Measurements from ENCODE around the gene PLOD1.
"Not testable (repeated sequence)": the region's sequence is repeated elsewhere in the genome, so short reads cannot be mapped to it uniquely, and the experiment has no call there.

The PLOD1 gene

GRCh38 chr1:11934302-11935056, at the start of gene PLOD1:
Gene PLOD1, plus strand, starts transcription at chr1:11934717. Its CDS starts 63 bp downstream, at chr1:11934780.
- peak; percentile 68 for DNase-seq (ENCODE audit: low read depth)

DNA sequence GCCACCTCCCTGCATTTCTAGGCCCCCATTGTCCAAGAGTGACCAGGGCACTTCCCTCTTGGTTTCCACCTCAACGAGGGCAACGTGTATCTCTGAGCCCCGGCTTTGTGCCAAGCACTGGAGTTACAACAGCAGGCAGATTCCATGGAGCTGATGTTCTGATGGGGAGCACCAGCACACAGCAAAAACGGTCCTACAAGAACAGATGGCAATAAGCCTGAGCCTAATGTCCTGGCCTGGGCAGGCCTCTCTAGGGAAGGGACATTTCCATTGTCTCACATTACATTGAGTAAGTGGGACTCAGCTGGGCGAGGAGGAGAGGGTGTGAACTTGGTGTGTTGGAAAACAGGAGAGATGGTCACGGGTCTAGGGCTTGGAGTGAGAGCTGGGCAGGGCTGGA, 48.6 kb upstream of the PLOD1 start:
- DNase-seq (ENCODE audit: low read depth): no peak

GRCh38 chr1:11886986-11887665, 47.4 kb upstream of the PLOD1 start:
- DNase-seq (ENCODE audit: low read depth): no peak

GRCh38 chr1:11887666-11888007, 46.9 kb upstream of the PLOD1 start:
- no peak for DNase-seq (ENCODE audit: low read depth)

- no peak for DNase-seq (ENCODE audit: low read depth)
These were observed 46.2 kb upstream of the PLOD1 start for GRCh38 chr1:11888206-11888876.

DNA sequence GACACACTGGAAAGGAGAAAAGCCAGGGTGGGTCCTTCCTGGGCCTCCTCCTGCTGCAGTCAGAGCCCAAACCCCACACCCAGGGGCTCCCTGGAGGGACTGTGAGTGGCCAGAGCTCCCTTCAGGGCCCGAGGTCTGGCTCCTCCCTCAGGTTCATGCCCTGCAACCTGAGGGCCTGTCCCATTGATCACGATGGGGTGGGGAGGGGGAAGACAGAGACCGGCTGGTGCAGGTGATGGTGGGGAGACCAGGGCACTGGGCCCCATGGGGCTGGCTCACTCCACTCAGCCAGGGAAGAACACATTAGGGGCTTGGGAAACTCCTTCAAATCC, 45.7 kb upstream of the PLOD1 start:
- no peak for DNase-seq (ENCODE audit: low read depth)

GRCh38 chr1:11891433-11892186, 42.9 kb upstream of the PLOD1 start:
- DNase-seq (ENCODE audit: low read depth): no peak

DNA sequence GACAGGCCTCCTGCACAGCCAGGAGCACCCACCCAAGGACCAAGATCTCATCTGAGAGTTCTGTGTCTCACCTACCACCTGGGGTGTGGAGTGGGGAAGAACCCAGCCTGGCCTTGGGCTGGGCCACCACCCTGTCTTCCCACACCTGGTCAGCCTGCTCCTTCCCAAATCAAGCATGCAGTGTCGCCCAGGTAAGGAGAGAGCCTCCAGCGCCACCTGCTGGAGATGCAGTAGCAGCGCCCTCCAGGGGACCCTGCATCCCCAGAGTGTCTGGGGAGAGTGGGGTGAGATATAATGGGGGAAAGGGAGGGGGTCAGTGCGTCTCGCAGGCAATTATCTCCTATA, 40.6 kb upstream of the PLOD1 start:
- DNase-seq (ENCODE audit: low read depth): peak; percentile 12

- not testable (repeated sequence) for DNase-seq (ENCODE audit: low read depth)
These were observed 40.0 kb upstream of the PLOD1 start for GRCh38 chr1:11894501-11894900.

GRCh38 chr1:11898086-11898785, 36.3 kb upstream of the PLOD1 start:
- DNase-seq (ENCODE audit: low read depth): no peak

- no peak for DNase-seq (ENCODE audit: low read depth)
These were observed 35.6 kb upstream of the PLOD1 start for GRCh38 chr1:11898831-11899467.

- DNase-seq (ENCODE audit: low read depth): not testable (repeated sequence)
These were observed 33.1 kb upstream of the PLOD1 start for GRCh38 chr1:11901446-11901845.

DNA sequence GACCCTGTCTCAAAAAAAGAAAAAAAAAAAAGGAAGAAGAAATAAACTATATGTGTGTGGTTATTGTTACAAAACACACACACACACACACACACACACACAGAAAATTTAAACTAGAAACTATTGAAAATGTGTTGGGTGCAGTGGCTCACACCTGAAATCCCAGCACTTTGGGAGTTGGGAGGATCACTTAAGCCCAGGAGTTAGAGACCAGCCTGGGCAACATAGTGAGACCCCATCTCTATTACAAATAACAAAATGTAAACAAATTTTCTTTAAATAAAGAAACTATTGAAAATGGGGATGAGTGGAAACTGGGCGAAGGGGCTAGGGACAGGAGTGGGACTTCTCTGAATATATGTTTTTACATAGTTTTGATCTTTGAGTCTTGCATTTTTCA, 31.3 kb upstream of the PLOD1 start:
- DNase-seq (ENCODE audit: low read depth): no peak

DNA sequence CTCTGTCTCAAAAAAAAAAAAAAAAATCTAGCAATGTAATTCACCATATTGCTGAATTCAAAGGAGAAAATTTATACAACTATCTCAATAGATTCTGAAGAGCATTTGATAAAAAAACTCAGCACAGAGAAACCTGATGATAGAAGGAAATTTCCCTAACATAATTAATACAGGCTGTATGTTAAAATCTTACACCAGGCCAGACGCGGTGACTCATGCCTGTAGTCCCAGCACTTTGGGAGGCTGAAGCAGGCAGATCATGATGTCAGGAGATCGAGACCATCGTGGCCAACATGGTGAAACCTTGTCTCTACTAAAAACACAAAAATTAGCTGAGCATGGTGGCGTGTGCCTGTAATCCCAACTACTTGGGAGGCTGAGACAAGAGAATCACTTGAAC, 30.4 kb upstream of the PLOD1 start:
- not testable (repeated sequence) for DNase-seq (ENCODE audit: low read depth)

DNA sequence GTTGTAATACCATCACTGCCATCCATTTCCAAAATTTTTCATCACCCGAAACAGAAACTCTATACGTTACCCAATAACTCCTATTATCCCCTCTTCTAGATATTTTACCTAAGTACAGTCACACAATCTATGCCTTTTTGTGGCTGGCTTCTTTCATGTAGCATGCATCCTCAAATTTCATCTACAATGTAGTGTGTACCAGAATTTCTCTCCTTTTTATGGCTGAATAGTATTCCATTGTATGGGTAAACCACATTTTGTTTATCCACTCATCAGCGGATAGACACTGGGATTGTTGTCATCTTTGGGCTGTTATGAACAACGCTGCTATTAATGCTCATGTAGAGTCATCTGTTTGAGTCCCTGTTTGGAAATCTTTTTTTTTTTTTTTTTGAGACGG, 29.5 kb upstream of the PLOD1 start:
- no peak for DNase-seq (ENCODE audit: low read depth)

DNA sequence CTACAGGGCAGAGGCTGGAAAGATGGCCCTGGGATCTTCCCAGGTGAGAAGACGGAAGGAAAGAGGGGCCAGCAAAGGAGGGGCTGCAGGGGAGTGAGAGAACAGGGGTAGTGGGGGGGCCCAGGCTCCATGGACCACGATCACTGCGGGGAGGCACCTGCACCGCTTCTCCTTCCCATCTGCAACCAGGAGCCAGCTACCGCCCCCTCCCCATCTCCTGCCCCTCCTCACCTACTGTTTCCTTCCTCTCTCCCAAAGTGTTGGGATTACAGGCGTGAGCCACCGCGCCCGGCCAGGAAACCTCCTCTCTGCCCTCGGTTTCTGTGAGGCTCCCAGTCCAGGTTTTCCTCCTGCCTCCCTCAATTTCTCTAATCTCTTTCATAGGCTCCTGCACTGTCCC, 27.6 kb upstream of the PLOD1 start:
- no peak for DNase-seq (ENCODE audit: low read depth)

DNA sequence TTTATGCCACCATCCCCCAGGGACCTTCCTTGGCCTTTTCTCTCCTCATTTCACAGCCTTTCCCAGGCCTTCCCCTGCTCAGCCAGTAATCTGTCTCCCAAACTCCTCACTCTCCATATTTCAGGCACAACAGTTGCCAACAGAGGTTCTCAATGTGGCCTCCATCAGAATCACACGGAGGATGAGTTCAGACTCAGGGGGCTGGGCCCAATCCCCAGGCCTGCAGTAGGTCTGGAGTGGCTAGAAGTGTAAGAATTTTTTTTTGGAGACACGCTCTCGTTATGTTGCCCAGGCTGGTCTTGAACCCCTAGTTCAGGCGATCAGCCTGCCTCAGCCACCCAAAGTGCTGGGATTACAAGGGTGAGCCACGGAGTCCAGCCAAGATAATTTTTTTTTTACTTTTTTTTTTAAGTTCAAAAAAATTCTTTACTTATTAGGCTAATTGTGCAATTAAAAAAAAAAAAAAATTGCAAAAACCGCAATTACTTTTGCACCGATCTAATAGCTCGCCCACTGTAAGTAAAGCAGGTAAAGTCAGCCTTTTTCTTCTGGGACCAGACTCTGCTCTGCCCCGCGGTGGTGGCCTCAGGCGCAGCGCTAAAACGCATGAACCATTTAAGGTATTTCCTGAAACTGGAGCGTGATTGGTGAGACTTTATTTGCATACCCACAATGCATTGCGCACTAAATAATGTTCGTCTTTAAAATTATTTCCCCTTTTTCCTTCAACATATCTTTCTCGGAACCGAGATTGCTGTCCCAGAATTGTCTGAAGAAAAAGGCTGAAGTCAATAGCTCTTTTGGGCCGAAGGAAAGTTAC, 27.0 kb upstream of the PLOD1 start:
- DNase-seq (ENCODE audit: low read depth): peak; percentile 94

GRCh38 chr1:11908095-11908675, 26.3 kb upstream of the PLOD1 start:
- DNase-seq (ENCODE audit: low read depth): peak; percentile 95

DNA sequence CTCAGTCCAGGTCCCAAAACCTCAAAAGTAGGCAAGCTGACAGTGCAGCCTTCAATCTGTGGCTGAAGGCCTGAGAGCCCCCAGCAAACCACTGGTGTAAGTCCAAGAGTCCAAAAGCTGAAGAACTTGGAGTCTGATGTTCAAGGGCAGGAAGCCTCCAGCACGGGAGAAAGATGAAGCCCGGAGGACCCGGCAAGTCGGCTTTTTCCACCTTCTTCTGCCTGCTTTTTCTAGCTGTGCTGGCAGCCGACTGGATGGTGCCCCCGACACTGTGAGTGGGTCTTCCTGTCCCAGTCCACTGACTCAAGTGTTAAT, 23.6 kb upstream of the PLOD1 start:
- not testable (repeated sequence) for DNase-seq (ENCODE audit: low read depth)

- no peak for DNase-seq (ENCODE audit: low read depth)
These were observed 22.5 kb upstream of the PLOD1 start for GRCh38 chr1:11912000-11912399.

Measured in fibroblast of the conjunctiva (primary cell).